SH-SY5Y (cell line): ENCODE data around the gene PLS1.

ENCODE experiments used
- GATA2 ChIP-seq: IDR thresholded peaks from 2 replicates; pipeline ENCODE4 v1.6.1; 2011; ENCODE audit warnings: mild to moderate bottlenecking, low read depth, low read length
- GATA3 ChIP-seq: IDR thresholded peaks from 2 replicates; pipeline ENCODE4 v1.6.1; 2011; ENCODE audit warnings: low read depth, mild to moderate bottlenecking, low read length, moderate library complexity

DNA sequence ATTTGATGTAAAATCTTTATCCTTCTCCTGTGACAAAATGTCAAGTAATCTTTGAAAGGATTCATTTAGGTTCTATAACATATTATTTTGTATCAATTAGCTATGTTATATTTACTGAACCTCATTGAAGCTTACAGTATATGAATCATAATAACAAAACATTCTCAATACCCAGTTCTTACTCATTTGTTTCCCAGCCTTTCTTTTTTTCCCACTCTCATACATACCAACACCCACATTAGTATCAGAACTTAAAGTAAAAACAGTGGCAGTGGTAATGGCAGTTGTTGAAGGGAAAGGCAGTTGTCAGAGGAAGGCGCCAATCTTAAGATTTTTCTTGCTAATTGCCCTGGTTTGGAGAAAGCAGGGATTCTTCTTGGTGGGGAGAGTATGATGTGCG lies 94.4 kb downstream of the PLS1 start:
- TF ChIP-seq GATA2: no peak
- TF ChIP-seq GATA3: no peak
